GM12872 (cell line): ENCODE data around the gene CNTNAP2.

Experiments used
- TF ChIP-seq, protein P1 (sequence below): IDR thresholded peaks from 3 replicates; pipeline ENCODE4 v1.5.1; 2011; ENCODE audit warnings: low read depth, mild to moderate bottlenecking, low read length, moderate library complexity; ENCODE audit not compliant: insufficient read depth

Gene CNTNAP2

GRCh38 chr7:148223738-148224137 lies 2107.1 kb downstream of the CNTNAP2 start:
- TF ChIP-seq, protein P1, sequence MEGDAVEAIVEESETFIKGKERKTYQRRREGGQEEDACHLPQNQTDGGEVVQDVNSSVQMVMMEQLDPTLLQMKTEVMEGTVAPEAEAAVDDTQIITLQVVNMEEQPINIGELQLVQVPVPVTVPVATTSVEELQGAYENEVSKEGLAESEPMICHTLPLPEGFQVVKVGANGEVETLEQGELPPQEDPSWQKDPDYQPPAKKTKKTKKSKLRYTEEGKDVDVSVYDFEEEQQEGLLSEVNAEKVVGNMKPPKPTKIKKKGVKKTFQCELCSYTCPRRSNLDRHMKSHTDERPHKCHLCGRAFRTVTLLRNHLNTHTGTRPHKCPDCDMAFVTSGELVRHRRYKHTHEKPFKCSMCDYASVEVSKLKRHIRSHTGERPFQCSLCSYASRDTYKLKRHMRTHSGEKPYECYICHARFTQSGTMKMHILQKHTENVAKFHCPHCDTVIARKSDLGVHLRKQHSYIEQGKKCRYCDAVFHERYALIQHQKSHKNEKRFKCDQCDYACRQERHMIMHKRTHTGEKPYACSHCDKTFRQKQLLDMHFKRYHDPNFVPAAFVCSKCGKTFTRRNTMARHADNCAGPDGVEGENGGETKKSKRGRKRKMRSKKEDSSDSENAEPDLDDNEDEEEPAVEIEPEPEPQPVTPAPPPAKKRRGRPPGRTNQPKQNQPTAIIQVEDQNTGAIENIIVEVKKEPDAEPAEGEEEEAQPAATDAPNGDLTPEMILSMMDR: no peak

DNA sequence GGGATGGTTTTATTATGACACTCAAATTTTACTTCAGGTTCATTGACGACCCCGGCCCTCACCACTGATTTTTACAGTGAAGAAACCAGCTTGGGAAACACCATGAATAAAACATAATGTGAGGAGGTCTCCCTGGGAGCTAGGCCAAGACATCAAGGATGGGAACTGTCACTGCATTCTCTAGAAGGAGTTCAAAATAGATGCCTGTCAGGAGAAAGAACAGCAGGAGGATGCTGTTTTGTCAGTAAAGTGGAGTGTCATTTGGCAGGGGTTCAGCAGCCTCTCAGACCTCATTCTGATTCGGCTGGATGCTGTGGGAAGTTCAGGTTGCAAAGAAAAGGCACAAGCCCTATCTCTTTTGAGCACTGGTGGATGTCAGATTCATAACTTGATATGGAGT lies 2113.7 kb downstream of the CNTNAP2 start:
- TF ChIP-seq, protein P1: no peak

DNA sequence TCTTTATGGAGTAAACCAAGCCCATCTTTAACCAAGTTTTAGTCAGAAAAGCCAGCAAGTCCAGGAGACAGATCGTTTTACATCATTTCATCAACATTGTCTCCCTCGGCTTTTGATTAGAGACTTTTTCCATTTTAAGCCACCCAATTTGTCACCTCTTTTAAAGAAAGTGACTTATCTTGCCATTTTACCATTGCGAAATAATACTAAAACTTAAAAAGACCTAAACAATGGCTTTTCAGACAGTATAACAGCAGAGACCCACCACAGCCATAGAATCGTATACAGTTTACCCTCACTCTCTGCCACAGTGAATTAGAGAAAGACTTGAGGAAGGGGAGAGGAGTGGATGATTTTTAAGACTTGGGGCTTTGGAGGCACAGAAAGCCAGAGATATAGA lies 2114.3 kb downstream of the CNTNAP2 start:
- TF ChIP-seq, protein P1: no peak

DNA sequence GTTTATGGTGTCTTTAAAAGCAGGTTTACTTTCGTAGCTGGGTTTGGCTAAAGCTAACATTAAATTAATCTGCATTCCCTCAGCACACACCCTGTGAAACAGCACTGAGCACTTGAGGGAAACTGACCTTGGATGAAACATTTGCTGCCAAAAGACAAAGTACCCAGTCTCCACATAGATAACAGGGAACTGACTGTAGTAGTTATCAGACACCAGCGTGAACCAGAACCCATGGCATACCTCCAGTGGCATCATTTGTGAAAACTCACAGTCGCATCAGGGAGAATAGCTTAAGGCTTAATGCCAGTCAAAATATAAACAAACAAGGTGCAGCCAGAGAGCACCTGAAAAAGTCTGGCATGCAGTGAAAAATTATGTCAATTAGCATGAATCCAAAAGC lies 2116.2 kb downstream of the CNTNAP2 start:
- TF ChIP-seq, protein P1: no peak

DNA sequence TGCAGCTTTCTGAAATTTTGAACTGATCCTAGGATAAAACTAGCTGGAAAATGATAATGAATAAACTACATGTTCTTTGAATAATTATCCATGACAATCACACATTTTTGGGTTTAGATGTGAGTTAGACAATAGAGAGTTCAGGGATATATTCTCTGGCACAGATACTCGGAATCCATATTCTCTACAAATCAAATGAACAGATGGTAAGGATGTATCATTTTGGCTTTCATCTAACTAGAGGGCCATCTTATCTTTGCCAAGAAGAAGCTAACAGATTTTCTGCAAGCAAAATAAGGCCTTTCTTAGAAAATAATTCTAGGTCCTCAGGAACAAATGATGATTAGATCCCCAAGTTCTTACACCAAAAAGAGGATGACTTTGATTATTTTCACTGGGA lies 2118.1 kb downstream of the CNTNAP2 start:
- TF ChIP-seq, protein P1: no peak

GRCh38 chr7:148238761-148239325 lies 2122.2 kb downstream of the CNTNAP2 start:
- TF ChIP-seq, protein P1: no peak

DNA sequence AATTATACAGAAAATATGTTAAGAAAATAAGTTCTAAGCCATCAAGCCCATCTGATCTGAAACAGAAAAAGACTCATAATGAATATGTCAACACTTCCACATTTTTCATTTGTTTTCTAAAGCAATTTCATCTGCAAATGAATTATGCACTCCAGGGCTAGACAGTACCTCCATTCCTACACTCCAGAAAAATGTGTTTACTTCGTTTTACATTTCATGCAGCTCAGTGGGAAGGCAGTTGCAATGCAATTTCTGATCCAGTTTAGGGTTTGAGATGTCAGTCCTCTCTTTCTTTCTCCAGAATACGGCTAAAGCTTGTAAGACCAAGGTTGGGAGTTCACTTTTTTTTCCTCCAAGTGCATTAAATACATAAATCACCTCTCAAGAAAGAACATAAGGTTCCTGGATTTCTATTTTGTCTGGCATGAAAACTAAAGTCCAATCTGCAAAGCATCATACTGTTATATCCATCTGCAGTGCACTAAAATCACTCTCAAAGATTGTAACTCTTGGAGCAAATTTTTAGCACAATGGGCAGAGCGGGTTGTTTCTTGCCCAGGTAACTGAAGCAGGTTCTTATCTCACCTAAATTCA lies 2125.2 kb downstream of the CNTNAP2 start:
- TF ChIP-seq, protein P1: no peak
